ENCODE data around the gene LRRC4C.
A peak's percentile ranks its signal among the peaks of the same experiment; 100 is the strongest.

The LRRC4C gene

GRCh38 chr11:40467771-40468170 is 991.7 kb downstream of the LRRC4C start:
- DNase-seq (ENCODE audit: low read depth) = no peak

GRCh38 chr11:40445391-40445790 is 1014.1 kb downstream of the LRRC4C start:
- peak; percentile 0 for DNase-seq (ENCODE audit: low read depth)

- DNase-seq (ENCODE audit: low read depth) = no peak
Measured at GRCh38 chr11:40444151-40444550, 1015.3 kb downstream of the LRRC4C start.

- no peak for DNase-seq (ENCODE audit: low read depth)
Measured at GRCh38 chr11:40435344-40435743, 1024.1 kb downstream of the LRRC4C start.

GRCh38 chr11:40434926-40435325 is 1024.5 kb downstream of the LRRC4C start:
- DNase-seq (ENCODE audit: low read depth) = no peak

- DNase-seq (ENCODE audit: low read depth) = no peak
Measured at GRCh38 chr11:40432358-40432757, 1027.1 kb downstream of the LRRC4C start.

- no peak for DNase-seq (ENCODE audit: low read depth)
Measured at GRCh38 chr11:40425168-40425567, 1034.3 kb downstream of the LRRC4C start.

- no peak for DNase-seq (ENCODE audit: low read depth)
Measured at GRCh38 chr11:40421208-40421981, 1038.1 kb downstream of the LRRC4C start.

- DNase-seq (ENCODE audit: low read depth) = peak; percentile 54
Measured at GRCh38 chr11:40417627-40418026, 1041.8 kb downstream of the LRRC4C start.

- no peak for DNase-seq (ENCODE audit: low read depth)
Measured at GRCh38 chr11:40407355-40407754, 1052.1 kb downstream of the LRRC4C start.

- DNase-seq (ENCODE audit: low read depth) = no peak
Measured at GRCh38 chr11:40405614-40406013, 1053.8 kb downstream of the LRRC4C start.

GRCh38 chr11:40403321-40403720 is 1056.1 kb downstream of the LRRC4C start:
- DNase-seq (ENCODE audit: low read depth) = no peak

GRCh38 chr11:40401132-40401853 is 1058.2 kb downstream of the LRRC4C start:
- DNase-seq (ENCODE audit: low read depth) = no peak

- no peak for DNase-seq (ENCODE audit: low read depth)
Measured at GRCh38 chr11:40397141-40397540, 1062.3 kb downstream of the LRRC4C start.

- no peak for DNase-seq (ENCODE audit: low read depth)
Measured at GRCh38 chr11:40393511-40393910, 1065.9 kb downstream of the LRRC4C start.

GRCh38 chr11:40391679-40392078 is 1067.8 kb downstream of the LRRC4C start:
- no peak for DNase-seq (ENCODE audit: low read depth)

- DNase-seq (ENCODE audit: low read depth) = peak; percentile 2
Measured at GRCh38 chr11:40388097-40388818, 1071.2 kb downstream of the LRRC4C start.

GRCh38 chr11:40387240-40387980 is 1072.0 kb downstream of the LRRC4C start:
- no peak for DNase-seq (ENCODE audit: low read depth)

- peak; percentile 17 for DNase-seq (ENCODE audit: low read depth)
Measured at GRCh38 chr11:40384991-40385390, 1074.5 kb downstream of the LRRC4C start.

- no peak for DNase-seq (ENCODE audit: low read depth)
Measured at GRCh38 chr11:40381481-40381880, 1078.0 kb downstream of the LRRC4C start.

GRCh38 chr11:40380835-40381234 is 1078.6 kb downstream of the LRRC4C start:
- DNase-seq (ENCODE audit: low read depth) = no peak

GRCh38 chr11:40376331-40376730 is 1083.1 kb downstream of the LRRC4C start:
- DNase-seq (ENCODE audit: low read depth) = no peak
